GM21447 (cell line): ENCODE measurements around the gene OS9.

Experiments used
- ATAC-seq: cut with Tn5 transposase; IDR thresholded peaks from one replicate; pipeline ENCODE4 v1.9.1; 2021; ENCODE audit not compliant: unreplicated experiment

OS9 gene

GRCh38 chr12:57750561-57751431 is 56.9 kb downstream of the OS9 start:
- no peak for ATAC-seq

DNA sequence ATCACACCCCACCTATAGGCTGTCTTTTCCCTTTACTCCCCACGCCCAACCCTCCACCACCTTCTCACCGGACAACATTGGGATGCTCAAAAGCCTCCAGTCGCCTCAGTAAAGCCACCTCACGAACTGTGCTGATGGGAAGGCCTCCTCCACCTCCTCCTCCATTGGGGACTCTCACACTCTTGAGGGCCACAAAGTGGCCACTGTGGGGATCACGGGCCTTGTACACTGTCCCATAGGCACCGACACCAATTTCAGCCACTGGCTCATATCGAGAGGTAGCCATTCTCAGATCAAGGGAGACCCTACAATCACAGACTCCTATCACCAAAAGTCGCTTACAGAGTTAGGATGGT is 57.5 kb downstream of the OS9 start:
- no peak for ATAC-seq

DNA sequence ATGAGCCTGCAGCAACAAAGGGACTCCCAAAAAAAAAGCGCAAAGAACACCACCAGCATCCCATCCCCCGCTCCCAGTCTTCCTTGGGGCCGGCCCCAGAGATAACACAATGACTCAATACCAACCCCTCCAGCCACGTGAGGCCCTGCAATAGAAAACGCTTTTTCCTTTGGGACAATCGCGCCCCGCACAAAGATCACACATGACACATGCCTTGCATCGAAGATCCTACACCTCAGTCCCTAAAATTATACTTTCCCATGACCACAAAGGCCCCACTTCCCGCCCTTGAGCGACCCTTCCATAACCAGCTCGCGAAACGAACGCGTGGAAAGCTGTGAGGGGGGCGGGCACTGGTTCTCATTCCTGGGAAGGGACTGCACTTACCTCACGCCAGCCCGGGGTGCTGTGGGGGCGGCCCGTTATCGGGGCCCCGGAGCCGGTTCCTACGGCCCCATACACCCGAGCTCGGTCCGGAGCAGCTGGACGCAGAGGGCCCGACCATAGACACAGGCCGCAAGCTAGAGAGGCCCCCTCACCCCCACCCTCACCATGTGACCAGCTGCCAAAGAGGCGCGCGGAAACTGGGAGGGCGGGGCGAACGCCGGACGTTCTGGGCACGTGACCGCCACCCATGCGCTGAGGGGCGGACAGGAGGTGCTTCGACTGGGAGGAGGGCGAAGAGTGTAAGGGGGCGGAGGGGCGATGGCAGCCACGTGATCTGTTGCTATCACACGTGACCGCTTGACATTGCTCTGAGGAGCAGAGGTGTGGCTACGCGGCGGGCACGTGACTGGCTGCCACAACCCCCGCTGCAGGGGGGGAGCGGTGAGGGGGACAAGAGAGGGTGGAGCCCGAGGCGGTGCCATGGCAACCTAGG is 58.1 kb downstream of the OS9 start, which contains the start of gene CDK4:
TSS of gene CDK4 (minus strand) at position 523 of the 880 bp plus-strand sequence. CDS start 593 bp downstream, outside the sequence.
- peak; percentile 60 for ATAC-seq

DNA sequence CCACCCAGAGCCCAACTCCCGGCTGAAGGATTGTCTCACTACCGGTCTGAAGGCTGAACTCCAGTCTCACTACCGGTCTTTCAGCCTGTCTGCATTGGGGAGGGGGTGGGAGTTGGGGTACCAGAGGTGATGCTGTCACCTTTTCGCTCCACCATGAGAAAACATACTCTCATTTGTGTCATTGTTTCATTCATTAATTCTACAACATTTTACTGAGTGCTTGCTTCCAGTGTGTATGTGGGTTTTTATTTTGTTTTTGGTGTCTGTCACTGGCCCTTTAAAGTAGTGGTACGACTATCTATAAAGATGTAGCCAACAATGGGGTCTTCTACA is 58.7 kb downstream of the OS9 start:
- no peak for ATAC-seq

GRCh38 chr12:57753756-57754337 is 59.9 kb downstream of the OS9 start:
- ATAC-seq = no peak

DNA sequence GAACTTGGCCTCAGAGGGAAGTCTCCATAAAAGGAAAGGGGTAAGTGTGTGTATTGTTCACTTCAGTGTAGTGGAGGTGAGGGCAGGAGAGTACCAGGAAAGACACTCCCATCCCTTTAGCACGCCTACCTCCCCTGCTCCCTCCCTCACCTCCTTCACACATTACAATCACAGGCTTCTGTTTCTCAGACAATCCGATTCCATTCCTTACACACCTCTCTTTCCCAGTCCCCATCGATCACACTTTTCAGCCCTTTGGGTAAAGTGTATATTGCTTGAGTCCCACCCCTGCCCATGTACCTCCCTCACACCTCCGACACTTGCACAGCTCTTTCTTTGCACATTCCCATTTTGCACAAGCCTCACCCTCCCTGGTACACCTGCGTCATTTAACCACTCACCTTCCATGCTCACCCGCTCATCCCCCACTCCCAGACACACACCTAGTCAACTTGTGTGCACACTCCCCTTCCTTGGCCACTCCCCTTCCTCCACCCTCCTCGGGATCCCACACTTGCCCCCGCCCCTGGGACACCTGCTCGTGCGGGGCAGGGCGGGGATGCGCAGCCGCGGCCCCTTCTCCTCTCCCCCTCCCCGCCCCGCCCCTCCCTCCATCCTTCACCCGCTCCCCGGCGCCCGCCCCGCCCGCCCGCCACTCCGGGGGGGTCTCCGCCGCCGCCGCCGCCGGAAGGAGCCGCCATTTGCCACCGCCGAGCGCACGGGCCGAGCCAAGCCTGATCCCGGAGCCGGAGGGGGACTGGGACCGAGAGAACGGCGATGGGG is 60.7 kb downstream of the OS9 start, which contains the start of gene MARCHF9:
TSS of gene MARCHF9 (plus strand) at position 693 of the 783 bp plus-strand sequence. CDS start 426 bp downstream, outside the sequence.
- ATAC-seq = peak; percentile 37

DNA sequence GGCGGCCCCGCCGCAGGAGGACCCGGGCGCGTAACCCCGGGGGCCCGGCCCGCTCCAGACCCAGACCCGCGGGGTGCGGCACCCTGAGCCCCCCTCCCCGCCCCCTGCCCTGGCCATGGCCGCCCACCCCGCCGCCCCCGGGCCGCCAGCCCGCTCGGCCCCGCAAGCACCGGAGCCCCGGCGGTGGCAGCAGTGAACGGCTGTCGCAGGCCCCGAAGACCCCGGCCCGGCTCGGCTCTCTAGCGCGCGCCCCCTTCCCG is 61.2 kb downstream of the OS9 start:
- no peak for ATAC-seq

- ATAC-seq = no peak
These were observed 61.8 kb downstream of the OS9 start for GRCh38 chr12:57755454-57756372.

DNA sequence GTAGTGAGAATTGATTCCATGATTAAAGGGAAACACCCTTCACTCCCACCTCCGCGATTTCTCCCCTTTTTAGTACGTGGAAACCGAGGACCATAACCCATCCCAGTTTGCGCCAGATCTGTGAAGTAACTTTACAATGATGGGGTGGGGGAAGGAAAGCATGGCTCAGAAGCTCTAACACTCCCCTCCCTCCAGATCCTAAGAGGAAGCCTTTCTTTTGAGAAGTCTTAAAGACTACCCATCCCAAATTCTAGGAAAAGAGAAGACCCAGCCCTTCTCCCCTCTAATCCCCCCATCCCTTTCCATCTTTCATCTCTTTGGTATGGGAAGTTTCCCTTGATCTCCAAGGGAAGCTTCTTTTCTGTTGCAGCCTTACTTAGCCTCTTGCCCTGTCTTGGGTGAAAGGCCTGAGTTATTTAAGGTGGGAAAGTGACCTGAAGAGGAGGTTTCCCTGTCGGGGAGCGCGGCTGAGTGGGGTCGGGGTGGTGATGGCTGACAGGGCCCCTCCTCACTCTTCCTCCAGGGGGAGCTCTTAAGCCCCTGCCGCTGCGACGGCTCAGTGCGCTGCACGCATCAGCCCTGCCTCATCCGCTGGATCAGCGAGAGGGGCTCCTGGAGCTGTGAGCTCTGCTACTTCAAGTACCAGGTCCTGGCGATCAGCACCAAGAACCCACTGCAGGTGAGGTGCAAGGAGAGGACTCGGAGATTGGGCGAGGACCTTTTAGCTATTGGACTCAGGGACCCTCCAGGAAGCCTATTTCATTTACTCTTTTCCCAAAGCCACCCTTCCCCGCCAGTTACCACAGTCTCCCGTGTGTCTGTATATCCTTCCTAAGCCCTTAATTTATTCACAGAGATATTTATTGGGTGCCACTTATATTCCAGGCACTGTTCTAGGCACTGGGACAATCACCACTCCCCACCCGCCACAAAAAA is 62.7 kb downstream of the OS9 start:
- ATAC-seq = peak; percentile 24

DNA sequence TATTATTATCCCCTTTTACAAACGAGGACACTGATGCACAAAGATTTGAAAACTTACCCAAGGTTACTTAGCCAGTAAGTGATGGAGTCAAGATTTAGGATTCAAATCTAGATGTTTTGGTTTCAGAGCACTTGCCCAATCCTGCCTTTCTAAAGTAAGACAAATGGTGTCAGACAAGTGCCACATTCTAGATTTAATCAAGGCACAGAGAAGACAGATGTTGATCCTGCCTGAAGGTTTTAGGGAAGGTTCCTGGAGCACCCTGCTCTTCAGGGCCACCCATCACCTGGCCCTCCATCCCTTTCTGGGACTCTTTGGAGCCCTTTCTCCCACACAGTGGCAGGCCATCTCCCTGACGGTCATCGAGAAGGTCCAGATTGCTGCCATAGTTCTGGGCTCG is 63.8 kb downstream of the OS9 start:
- ATAC-seq = no peak

GRCh38 chr12:57758552-57759359 is 64.8 kb downstream of the OS9 start:
- ATAC-seq = no peak

DNA sequence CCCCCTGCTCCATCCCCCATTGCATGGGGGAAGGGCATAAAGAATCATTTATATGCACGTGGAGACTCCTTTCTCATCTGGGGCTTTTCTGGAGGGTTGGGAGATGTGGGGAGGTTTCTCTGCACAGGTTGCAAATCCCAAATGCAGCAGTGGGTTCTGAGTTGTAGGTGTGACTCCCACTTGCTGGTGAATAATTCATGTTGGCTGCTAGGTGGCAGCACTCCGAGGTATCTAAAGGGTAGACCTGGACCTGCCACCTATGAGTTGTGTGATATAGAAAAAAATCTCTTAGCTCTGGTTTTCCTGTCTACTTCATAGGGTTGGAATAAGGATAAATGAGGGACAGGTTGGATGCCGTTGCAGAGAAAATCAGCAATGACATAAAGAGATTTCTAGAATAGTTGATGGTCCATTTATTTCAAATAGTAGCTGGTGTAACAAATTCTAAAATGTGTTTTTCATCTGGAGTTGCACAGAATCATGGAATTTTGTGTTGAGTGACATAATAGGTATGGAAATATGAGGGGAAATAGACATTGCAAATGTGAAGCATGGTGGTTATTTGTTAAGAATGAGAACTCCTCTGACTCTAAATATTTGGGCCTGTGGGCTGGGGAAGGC is 65.5 kb downstream of the OS9 start:
- no peak for ATAC-seq

- ATAC-seq = no peak
These were observed 66.5 kb downstream of the OS9 start for GRCh38 chr12:57760347-57760982.

GRCh38 chr12:57761391-57761998 is 67.6 kb downstream of the OS9 start:
- ATAC-seq = no peak

- no peak for ATAC-seq
These were observed 68.5 kb downstream of the OS9 start for GRCh38 chr12:57762463-57762862.

- no peak for ATAC-seq
These were observed 70.1 kb downstream of the OS9 start for GRCh38 chr12:57763881-57764661.
